Measurements from ENCODE around the gene TMEM240. TPM values are rescaled to one million over a fixed set of nuclear protein-coding genes. Genes with fewer than 3 reads are reported as not detected.
"Not testable (repeated sequence)": the region's sequence is repeated elsewhere in the genome, so short reads cannot be mapped to it uniquely, and the experiment has no call there.

The TMEM240 gene
- polyA plus RNA-seq, 6 donors from 2014 or later: not detected

- not testable (repeated sequence) for H3K36me3 Mint-ChIP-seq; H3K9me3 Mint-ChIP-seq; ATAC-seq (ENCODE audit: low read depth in 2 of 2); H3K4me3 Mint-ChIP-seq; H3K27me3 Mint-ChIP-seq; H3K4me1 Mint-ChIP-seq; DNase-seq
- peak overlapping the region in 1 of 6 donors; percentile 70 for H3K27ac Mint-ChIP-seq
Measured at GRCh38 chr1:1519805-1520505, 20.5 kb downstream of the TMEM240 start.

DNA sequence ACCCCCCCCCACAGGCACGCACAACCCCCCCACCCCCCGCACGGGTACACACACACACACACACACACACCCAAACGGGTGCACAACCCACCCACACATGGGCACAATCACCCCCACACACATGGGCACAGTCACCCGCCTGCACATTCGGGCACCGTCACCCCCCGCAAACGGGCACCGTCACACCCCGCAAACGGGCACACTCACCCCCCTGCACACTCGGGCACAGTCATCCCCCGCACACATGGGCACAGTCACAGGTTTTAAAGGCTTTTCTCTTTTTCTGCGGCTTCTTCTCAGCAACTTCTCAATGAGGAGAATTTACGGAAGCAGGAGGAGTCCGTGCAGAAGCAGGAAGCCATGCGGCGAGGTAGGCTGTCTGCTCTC, 21.8 kb downstream of the TMEM240 start:
- H3K36me3 Mint-ChIP-seq; ATAC-seq (ENCODE audit: low read depth in 2 of 2); DNase-seq; H3K4me3 Mint-ChIP-seq; H3K9me3 Mint-ChIP-seq; H3K27me3 Mint-ChIP-seq: not testable (repeated sequence)
- H3K4me1 Mint-ChIP-seq: peaks cover 0 to 10% (median 2%) of the 10 kb centered on the region in 3 donors
- H3K27ac Mint-ChIP-seq: peak overlapping the region in 2 of 6 donors; percentile 24 to 92

GRCh38 chr1:1517973-1518620, 22.3 kb downstream of the TMEM240 start:
- ATAC-seq (ENCODE audit: low read depth in 2 of 2): no peak
- Mint-ChIP-seq H3K36me3 (peaks cover 0 to 5% of the 10 kb centered on the region in 2 donors), H3K4me3 (peak overlapping the region in 1 of 8 donors; percentile 29), H3K9me3 (no peaks in the 10 kb centered on the region), H3K4me1 (peaks cover 0 to 10% (median 2%) of the 10 kb centered on the region in 3 donors), H3K27ac (peak overlapping the region in 2 of 6 donors; percentile 24 to 95), H3K27me3 (no peaks in the 10 kb centered on the region)
- DNase-seq: no peak

GRCh38 chr1:1516923-1517322, 23.5 kb downstream of the TMEM240 start:
- not testable (repeated sequence) for H3K36me3 Mint-ChIP-seq; ATAC-seq (ENCODE audit: low read depth in 2 of 2); DNase-seq; H3K9me3 Mint-ChIP-seq; H3K27me3 Mint-ChIP-seq
- H3K27ac Mint-ChIP-seq: peak overlapping the region in 1 of 6 donors; percentile 66
- H3K4me1 Mint-ChIP-seq: peaks cover 3 to 15% (median 4%) of the 10 kb centered on the region in 3 donors
- peak overlapping the region in 1 of 8 donors; percentile 57 for H3K4me3 Mint-ChIP-seq

GRCh38 chr1:1514376-1514775, 26.0 kb downstream of the TMEM240 start:
- H3K9me3 Mint-ChIP-seq, DNase-seq, H3K4me3 Mint-ChIP-seq: not testable (repeated sequence)

DNA sequence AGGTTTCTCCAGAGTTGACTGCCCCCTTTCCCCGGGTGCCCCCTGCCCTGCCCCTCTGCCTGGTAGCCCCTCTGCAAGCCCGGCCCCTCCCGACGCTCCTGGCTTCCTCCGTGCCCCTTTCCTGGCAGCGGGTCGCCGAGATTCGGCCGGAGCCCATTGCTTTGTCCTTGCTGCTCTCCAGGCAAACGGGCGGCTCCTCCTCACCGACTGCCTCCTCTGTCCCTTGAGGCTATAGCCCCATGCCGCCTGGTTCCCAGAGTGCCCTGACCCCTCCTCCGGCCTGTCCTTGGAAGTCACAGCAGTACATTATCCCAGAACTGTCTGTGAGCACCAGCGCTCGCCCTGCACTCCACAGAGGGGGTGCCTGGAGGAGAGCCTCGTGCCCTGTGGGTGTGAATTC, 26.7 kb downstream of the TMEM240 start:
- not testable (repeated sequence) for H3K36me3 Mint-ChIP-seq; DNase-seq; ATAC-seq (ENCODE audit: low read depth in 2 of 2); H3K27me3 Mint-ChIP-seq; H3K9me3 Mint-ChIP-seq
- peak overlapping the region in 7 of 8 donors; percentile 49 to 83 (median 60) for H3K4me3 Mint-ChIP-seq
- peak overlapping the region in 1 of 6 donors; percentile 76 for H3K27ac Mint-ChIP-seq
- peaks cover 12 to 21% (median 12%) of the 10 kb centered on the region in 3 donors for H3K4me1 Mint-ChIP-seq

More at GRCh38 chr1:1514376-1514775, 26.0 kb downstream of the TMEM240 start:
- peaks cover 12 to 21% (median 12%) of the 10 kb centered on the region in 3 donors for H3K4me1 Mint-ChIP-seq
- H3K27ac Mint-ChIP-seq; H3K36me3 Mint-ChIP-seq; ATAC-seq (ENCODE audit: low read depth in 2 of 2); H3K27me3 Mint-ChIP-seq: not testable (repeated sequence)

- H3K36me3 Mint-ChIP-seq, H3K9me3 Mint-ChIP-seq, H3K27me3 Mint-ChIP-seq: not testable (repeated sequence)
- ATAC-seq (ENCODE audit: low read depth in 2 of 2) (peak; percentile 8 to 12), DNase-seq (peak; percentile 24)
- H3K4me3 Mint-ChIP-seq: peak overlapping the region; percentile 49 to 90 (median 72)
- peak overlapping the region in 1 of 6 donors; percentile 93 for H3K27ac Mint-ChIP-seq
- peaks cover 12 to 21% (median 12%) of the 10 kb centered on the region in 3 donors for H3K4me1 Mint-ChIP-seq
Measured at GRCh38 chr1:1512425-1512824, 28.0 kb downstream of the TMEM240 start.

- Mint-ChIP-seq H3K9me3 (no peaks in the 10 kb centered on the region), H3K36me3 (no peaks in the 10 kb centered on the region), H3K27me3 (no peaks in the 10 kb centered on the region), H3K27ac (peak within 1 kb of the TSS; percentile 87 to 99 (median 96)), H3K4me3 (peak within 1 kb of the TSS; percentile 87 to 96 (median 92)), H3K4me1 (peaks cover 12 to 21% (median 12%) of the 10 kb centered on the region in 3 donors)
- DNase-seq (peak; percentile 91), ATAC-seq (ENCODE audit: low read depth in 2 of 2) (peak; percentile 89 to 90)
Measured at GRCh38 chr1:1511533-1512285, 28.7 kb downstream of the TMEM240 start, which contains the start of gene ATAD3A. Gene ATAD3A (plus strand): TSS chr1:1512162. CDS start chr1:1512269, 107 bp downstream.

DNA sequence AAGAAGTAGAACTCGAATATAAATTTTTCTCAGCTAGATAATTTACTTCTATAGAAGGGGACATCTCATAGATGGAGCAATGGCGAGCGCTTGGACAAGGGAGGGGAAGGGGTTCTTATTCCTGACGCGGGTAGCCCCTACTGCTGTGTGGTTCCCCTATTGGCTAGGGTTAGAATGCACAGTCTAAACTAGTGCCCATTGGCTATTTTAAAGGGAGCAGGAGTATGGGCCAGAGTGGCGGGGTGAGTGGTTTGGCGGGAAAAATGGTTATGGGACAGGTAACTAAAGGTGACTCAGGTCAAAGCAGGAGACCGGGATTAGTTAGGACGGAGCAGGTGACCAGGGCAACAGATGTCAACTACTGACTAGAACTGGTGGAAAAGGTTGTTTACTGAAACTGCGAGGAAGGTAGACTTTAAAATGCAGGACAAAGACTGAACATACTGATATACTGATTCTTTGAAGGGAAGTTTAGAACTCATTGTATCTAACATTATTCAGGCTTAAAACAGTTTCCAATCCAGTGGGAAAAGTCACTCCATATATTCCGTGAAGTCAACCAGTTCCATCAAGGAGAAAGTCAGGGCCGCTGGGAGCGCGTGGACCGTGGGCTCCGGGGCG, 29.4 kb downstream of the TMEM240 start:
- peak overlapping the region; percentile 85 to 95 (median 92) for H3K27ac Mint-ChIP-seq
- ATAC-seq (ENCODE audit: low read depth in 2 of 2) (no peak), DNase-seq (no peak)
- H3K9me3 Mint-ChIP-seq: no peaks in the 10 kb centered on the region
- no peaks in the 10 kb centered on the region for H3K36me3 Mint-ChIP-seq
- no peaks in the 10 kb centered on the region for H3K27me3 Mint-ChIP-seq
- peak overlapping the region; percentile 85 to 93 (median 88) for H3K4me3 Mint-ChIP-seq
- H3K4me1 Mint-ChIP-seq: peaks cover 12 to 21% (median 12%) of the 10 kb centered on the region in 3 donors

DNA sequence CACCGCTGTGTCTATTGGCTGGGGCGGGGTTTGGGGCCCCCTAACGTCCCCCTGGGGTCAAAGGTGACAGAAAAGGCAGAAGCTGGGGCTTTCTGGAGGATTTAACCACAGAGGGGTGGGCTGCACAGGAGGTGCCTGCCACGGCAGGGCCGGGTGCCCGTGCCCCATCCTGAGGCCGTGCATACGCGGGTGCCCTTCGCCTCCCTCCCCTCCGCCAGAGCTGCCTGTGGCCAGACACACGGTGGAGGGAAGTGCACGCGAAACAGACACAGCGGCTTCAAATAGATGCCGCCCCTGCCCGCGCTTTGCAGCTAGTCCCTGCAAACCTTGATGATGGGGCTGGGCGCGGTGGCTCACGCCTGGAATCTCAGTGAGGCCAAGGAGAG, 31.0 kb downstream of the TMEM240 start:
- H3K27ac Mint-ChIP-seq; ATAC-seq (ENCODE audit: low read depth in 2 of 2); H3K36me3 Mint-ChIP-seq; H3K27me3 Mint-ChIP-seq; H3K4me3 Mint-ChIP-seq; DNase-seq; H3K9me3 Mint-ChIP-seq: not testable (repeated sequence)
- H3K4me1 Mint-ChIP-seq: peaks cover 21 to 29% (median 26%) of the 10 kb centered on the region in 3 donors

- not testable (repeated sequence) for ATAC-seq (ENCODE audit: low read depth in 2 of 2); H3K9me3 Mint-ChIP-seq; H3K36me3 Mint-ChIP-seq; H3K27me3 Mint-ChIP-seq; H3K27ac Mint-ChIP-seq; DNase-seq; H3K4me3 Mint-ChIP-seq
- H3K4me1 Mint-ChIP-seq: peaks cover 21 to 26% (median 24%) of the 10 kb centered on the region in 3 donors
Measured at GRCh38 chr1:1508775-1509464, 31.5 kb downstream of the TMEM240 start.

GRCh38 chr1:1507305-1507704, 33.1 kb downstream of the TMEM240 start:
- no peaks in the 10 kb centered on the region for H3K9me3 Mint-ChIP-seq
- no peak for DNase-seq
- no peak for ATAC-seq (ENCODE audit: low read depth in 2 of 2)
- peak overlapping the region in 1 of 8 donors; percentile 52 for H3K4me3 Mint-ChIP-seq
- H3K4me1 Mint-ChIP-seq: peaks cover 16 to 26% (median 19%) of the 10 kb centered on the region in 3 donors
- no peaks in the 10 kb centered on the region for H3K27me3 Mint-ChIP-seq
- H3K36me3 Mint-ChIP-seq: no peaks in the 10 kb centered on the region
- peak overlapping the region in 2 of 6 donors; percentile 59 to 78 for H3K27ac Mint-ChIP-seq
